WTC11 (cell line): ENCODE results near the gene CCR3. TPM values are rescaled to one million over a fixed set of nuclear protein-coding genes. Genes with fewer than 3 reads are reported as not detected.

Experiments
- total RNA-seq: library from RNA; stranded (reverse); gene quantifications from 3 replicates; pipeline ENCODE4 v1.2.3, GENCODE V29; 2021
- TF ChIP-seq, protein P1 (sequence below): fragments of 250-450 bp; sonication (Bioruptor Pico); IDR thresholded peaks from 2 replicates; pipeline ENCODE4 v1.9.0; 2021; ENCODE audit warnings: mild to moderate bottlenecking, borderline replicate concordance

The CCR3 gene
- total RNA-seq, 1 experiment from 2014 or later: not detected

DNA sequence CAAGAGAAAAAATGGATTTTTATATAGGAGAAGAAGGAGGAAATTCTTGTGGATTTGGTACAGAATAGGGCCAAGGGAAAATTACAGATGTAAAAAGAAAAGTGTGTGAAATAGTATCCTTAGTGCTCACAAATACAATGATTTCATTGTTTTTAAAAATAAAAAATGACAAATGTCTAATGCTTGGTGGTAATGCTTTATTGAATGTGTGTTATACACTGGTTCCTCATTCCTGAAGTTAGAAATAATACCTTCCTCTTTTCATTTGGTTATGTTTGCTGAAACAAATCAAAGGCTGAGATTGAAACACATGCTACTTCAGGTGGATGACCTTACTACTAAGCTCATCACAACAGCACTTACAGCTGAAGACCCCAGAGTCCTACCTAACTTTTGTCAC lies 73.9 kb downstream of the CCR3 start (continued):
- TF ChIP-seq, protein P1, sequence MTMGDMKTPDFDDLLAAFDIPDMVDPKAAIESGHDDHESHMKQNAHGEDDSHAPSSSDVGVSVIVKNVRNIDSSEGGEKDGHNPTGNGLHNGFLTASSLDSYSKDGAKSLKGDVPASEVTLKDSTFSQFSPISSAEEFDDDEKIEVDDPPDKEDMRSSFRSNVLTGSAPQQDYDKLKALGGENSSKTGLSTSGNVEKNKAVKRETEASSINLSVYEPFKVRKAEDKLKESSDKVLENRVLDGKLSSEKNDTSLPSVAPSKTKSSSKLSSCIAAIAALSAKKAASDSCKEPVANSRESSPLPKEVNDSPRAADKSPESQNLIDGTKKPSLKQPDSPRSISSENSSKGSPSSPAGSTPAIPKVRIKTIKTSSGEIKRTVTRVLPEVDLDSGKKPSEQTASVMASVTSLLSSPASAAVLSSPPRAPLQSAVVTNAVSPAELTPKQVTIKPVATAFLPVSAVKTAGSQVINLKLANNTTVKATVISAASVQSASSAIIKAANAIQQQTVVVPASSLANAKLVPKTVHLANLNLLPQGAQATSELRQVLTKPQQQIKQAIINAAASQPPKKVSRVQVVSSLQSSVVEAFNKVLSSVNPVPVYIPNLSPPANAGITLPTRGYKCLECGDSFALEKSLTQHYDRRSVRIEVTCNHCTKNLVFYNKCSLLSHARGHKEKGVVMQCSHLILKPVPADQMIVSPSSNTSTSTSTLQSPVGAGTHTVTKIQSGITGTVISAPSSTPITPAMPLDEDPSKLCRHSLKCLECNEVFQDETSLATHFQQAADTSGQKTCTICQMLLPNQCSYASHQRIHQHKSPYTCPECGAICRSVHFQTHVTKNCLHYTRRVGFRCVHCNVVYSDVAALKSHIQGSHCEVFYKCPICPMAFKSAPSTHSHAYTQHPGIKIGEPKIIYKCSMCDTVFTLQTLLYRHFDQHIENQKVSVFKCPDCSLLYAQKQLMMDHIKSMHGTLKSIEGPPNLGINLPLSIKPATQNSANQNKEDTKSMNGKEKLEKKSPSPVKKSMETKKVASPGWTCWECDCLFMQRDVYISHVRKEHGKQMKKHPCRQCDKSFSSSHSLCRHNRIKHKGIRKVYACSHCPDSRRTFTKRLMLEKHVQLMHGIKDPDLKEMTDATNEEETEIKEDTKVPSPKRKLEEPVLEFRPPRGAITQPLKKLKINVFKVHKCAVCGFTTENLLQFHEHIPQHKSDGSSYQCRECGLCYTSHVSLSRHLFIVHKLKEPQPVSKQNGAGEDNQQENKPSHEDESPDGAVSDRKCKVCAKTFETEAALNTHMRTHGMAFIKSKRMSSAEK (CRISPR knock-in tag): no peak

Other genes starting within 250 kb of the CCR3 start
- gene FYCO1, start 246.6 kb upstream of the CCR3 start, total RNA-seq: 12.1 to 13.9 TPM (median 12.8 TPM) in 3 replicates
- gene XCR1, start 215.0 kb upstream of the CCR3 start, total RNA-seq: 0.02 to 0.25 TPM in 2 of 3 replicates, not detected in the other
- not detected in 3 replicates for gene CCR1, start 34.1 kb upstream of the CCR3 start, total RNA-seq
- gene CCR2, start 111.7 kb downstream of the CCR3 start, total RNA-seq: 0.07 TPM in 1 of 3 replicates, not detected in the others
- gene CCR5, start 128.5 kb downstream of the CCR3 start, total RNA-seq: 0.09 TPM in 1 of 3 replicates, not detected in the others
- not detected in 3 replicates for gene CCRL2, start 164.8 kb downstream of the CCR3 start, total RNA-seq
- 0.14 to 0.30 TPM (median 0.22 TPM) in 3 replicates for gene LTF, start 222.4 kb downstream of the CCR3 start, total RNA-seq